NCI-H146 (cell line): ENCODE measurements around the gene NUP210L.
"Not testable (repeated sequence)": the region's sequence is repeated elsewhere in the genome, so short reads cannot be mapped to it uniquely, and the experiment has no call there.

ENCODE experiments used
- DNase-seq: peaks from one replicate; lab custom pipeline; 2025; lab: John Stamatoyannopoulos, UW

Gene NUP210L

DNA sequence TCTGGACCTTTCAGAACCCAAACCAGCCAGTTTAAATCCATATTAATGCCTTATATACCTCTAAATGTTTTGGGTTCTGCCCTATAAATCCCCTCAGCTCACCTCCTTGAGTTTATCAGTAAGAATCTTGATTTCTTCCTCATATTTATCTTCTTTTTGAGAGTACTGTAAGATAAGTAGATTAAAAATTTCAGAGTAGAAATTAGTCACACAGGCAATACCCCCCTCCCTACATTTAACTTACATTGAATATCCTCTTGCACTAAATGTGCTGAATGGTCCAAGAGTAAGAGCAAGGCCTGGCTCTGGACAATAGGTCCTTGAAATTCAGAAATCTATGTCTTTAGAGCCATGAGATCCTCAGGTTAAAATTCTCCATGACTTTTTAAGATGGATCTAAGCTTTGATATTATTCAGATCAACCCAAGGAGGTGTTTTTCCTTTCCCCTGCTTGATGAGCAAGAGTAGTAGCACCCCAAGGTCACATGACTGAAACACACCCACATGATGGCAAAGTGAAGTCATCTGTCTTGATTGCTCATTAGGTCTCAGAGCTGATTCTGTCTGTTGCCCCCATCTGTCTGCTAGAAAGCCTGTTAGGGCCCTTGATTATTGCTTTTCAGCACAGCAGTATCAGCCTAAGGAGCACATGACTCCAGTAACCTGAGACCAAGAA, 15.8 kb upstream of the NUP210L start:
- DNase-seq, result no peak

DNA sequence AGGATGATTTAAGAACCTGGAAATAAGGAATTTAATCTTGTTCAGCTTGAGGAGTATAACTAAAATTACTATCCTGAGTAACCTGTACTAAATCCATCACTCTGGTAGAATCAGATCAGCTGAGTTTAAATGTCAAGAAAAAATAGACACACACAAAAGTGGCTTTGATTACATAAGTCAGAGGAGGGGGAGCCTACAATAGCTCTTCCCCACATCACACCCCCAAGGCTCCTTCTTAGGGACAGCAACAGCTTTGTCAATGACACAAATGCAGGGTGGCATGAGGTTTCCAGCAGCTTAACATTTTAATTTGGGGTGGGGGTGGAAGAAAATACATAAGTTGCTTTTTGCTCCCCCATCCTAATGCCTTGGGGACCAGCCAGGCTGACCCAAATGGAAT, 12.6 kb upstream of the NUP210L start:
- DNase-seq, result no peak

DNA sequence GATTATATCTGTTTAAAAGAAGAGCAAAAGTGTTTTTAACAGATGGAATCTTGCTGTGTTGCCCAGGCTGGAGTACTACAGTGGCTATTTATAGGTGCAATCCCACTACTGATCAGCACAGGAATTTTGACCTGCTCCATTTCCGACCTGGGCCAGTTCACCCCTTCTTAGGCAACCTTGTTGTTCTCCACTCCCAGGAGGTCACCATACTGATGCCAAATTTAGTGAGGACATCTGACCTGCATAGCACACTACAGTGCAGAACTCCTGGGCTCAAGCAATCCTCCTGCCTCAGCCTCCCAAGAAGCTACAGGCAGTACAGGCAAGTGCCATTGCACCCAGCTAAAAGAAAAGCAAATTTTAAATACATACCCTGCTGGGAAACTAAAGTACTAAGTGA, 11.3 kb upstream of the NUP210L start:
- DNase-seq, result no peak

DNA sequence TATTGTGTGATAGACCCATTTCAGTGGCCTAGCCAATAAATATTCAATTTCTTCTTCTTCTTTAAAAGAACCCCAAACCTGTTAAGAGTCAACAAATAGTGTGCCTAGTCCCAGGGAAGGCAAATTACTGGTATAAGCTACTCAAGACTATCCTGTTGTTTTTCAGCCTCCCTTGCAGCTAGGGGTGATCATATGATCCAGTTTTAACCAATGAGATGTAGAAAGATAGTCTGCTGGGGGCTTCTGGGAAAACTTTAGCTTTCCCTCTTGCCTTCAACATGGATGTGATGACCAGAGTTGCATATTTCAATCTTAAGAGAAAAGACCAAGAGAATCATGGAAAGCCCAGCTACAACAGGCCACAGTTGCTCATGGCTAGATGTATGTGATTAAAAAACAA, 4.7 kb upstream of the NUP210L start:
- DNase-seq, result no peak

DNA sequence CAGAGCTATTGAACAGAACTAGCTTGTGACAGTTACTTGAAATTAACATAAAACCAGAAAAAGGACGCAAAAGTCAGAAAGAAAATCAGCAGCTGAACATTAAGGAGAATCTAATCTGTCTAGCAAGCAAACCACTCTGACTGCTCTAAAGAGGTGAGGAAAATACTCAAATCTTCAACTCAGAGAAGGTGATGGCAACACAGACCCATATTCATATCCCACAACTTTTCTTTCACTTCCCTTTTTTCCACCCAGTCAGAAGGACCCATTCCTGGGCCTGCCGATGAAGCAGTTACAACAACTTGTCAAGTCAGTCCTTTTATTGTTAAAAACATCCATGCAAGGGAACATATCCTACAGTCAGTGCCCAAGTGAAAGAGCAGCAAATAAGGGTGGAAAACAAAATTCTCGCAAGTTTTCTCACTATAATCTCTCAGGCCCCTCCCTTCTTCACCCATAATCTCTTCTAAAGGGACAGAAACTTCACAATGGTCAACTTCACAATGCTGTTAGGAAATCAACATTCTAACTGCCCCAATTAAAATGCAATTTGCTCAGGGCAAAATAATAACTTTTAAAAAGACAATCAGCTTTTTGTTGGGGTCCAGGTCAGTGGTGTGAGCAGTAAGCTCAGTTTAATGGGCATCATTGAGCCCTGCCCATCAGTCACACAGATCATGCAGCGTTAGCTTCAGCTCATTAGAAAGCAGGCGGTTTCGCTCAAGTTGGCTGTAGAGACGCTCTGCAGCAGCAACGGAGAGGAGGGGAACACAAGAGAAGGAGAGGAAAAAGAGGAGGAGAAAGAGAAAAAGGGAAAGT, 3.6 kb upstream of the NUP210L start:
- DNase-seq, result no peak

DNA sequence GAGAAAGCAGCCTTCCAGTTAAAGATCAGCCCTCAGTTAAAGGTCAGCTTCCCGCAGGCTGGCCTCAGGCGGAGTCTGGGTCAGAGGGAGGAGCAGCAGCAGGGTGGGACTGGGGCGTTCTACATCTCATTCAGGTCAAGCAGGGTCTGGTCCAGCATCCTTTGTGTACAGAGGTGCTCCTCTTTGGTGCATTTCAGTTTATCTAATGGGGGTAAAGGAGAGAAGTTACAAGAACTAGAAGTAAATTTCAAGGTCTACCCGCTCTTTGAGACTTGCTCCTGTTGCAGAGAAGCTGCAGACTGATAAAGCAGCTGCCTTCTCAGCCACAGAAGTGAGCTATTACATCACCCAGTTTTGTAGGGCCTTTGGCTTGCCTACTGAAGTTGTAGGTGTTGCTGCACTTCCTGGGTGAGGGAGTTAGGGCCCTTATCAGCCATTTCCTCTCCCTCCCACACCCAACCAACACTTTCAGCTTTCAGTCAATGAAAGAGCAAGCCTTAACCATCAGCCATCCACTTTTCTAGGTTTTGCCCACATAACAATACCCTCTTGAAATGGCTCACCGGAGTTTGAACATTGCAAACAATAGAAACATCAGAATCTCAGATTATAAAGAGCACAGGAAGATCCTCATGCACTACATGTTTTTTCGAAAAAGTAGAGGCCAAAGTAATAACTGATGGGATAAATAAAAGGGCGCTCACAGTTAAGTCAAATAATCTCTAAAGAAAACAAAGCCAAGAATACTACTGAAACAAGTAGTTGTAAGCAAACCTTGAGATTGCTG, 2.8 kb upstream of the NUP210L start:
- no peak for DNase-seq

DNA sequence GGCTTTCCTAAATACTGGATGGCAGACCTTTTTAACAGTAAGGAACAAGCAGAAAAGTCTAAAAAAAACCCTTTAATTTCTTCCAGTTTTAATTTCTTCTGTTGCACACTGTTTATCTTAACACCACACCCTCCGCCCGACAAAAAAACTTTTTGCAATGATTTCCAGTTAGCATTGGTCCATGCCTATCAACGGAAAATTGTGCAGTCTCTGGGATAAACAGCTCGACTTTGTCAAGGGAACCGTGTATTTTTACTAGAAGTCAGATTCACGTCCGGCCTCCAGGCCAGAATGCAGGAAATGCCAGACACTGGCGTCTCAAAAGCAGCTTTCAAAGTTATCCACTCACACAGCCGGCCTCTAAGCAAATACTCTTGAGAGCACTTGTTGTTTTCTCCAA, 378 bp upstream of the NUP210L start:
- DNase-seq, result no peak

DNA sequence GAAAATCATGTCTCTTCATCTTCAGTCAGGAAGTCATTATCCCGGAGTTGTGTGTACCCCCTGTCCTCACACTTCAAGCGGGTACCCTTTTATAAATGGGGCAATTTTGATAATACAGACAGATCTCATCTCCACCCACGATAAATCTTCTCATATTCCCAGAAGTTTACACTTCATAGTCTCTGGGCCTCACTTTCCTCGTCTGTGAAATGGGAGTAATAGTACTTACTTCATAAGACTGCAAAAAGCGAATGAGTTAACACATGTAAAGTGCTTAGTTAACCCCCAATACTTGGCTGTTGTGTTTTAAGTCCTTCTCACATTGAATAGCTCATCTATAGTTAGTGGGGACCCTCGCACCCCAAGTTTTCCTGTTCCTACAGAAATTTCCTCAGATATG, 820 bp downstream of the NUP210L start:
- DNase-seq, result no peak

DNA sequence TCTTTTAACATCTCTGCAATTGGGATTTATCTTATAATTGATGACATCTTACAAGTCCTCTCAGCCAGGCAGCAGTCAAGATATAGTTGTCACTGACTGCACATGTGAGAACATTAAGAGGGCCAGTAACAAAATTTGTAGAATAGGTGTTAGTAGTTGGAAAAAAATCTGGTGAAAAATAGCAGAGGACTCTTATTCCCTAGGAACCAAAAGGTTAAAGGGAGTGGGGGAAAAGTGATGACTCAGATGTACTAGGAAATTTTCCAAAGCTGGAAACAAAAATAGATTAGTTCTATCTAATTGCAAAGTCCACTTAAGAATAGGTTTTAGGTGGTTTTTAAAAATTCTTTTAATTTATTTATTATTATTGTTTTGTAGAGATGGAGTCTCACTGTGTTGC, 3.6 kb downstream of the NUP210L start:
- DNase-seq, result no peak

DNA sequence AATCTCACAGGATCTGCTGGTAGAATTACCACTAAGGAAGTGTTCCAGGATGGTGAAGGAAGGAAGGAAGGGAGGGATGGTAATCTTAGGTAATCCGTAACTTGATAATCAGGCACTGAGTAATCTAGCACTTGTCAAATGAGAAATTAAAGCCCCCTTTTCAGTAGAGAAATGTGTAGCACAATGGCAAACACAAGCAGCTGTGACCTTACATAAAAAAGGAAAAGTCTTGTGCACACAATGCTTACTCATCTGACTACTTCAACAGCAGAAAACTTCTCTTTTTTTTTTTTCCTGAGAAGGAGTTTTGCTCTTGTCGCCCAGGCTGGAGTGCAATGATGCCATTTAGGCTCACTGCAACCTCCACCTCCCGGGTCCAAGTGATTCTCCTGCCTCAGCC, 6.1 kb downstream of the NUP210L start:
- no peak for DNase-seq

DNA sequence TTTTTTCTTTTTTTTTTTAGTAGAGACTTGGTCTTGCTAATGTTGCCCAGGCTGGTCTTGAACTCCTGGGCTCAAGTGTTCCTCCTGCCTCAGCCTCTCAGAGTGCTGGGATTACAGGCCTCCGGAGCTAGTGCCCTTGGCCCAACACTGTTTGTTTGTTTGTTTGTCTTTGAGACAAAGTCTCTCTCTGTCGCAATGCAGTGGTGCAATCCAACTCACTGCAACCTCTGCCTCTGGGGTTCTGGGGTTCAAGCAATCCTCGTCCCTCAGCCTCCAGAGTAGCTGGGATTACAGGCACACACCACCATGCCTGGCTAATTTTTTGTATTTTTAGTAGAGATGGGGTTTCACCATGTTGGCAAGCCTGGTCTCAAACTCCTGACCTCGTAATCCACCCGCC, 7.4 kb downstream of the NUP210L start:
- DNase-seq, result not testable (repeated sequence)

DNA sequence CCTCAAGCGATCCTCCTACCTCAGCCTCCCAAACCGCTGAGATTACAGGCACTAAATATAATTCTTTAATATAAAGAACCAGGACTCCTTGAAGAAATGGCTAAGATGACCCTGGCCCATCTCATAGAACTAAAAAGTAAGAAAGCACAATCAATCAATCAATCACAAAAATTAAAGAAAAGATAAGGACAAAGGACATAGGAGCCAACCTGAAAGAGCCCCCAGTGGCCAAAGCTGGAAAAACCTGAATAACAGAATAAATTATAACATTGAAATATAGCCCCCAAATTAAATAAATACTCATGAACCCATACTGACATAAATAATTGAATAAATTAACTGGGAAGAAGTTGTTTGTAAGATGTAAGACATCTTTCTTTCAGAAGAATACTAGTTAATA, 8.9 kb downstream of the NUP210L start:
- DNase-seq, result no peak

DNA sequence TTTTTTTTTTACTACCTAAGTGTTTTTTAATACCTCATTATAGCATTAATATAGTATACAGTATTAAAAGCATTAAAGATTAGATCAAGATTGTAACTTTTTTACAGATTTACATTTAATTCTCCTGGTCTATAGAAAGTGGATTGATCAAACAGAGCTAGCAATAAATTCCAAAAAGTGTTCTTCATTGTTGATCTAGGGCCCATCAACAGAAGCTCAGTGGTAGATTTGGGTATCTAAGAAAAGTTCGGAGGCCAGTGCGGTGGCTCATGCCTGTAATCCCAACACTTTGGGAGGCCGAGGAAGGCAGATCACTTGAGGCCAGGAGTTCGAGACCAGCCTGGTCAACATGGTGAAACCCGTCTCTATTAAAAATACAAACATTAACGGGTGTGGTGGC, 12.5 kb downstream of the NUP210L start:
- DNase-seq, result no peak

DNA sequence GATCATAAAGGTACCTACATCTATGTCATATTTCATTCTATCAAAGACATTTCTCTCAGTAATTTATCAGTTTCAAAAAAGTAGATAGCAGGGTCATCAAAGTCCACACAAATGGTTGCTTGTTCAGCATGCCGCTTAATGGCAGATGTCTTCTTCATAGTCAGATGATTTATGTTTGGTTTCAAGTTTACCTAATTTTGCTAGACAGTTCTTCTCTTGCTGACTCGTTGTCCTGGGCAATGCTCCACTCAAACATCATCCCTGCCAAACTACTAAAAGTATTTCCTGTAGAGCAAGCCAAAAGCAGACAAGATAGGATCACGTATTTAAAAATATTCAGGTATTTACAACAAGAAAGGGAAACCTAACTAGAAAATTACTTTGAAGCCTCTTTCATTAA, 13.6 kb downstream of the NUP210L start:
- no peak for DNase-seq

DNA sequence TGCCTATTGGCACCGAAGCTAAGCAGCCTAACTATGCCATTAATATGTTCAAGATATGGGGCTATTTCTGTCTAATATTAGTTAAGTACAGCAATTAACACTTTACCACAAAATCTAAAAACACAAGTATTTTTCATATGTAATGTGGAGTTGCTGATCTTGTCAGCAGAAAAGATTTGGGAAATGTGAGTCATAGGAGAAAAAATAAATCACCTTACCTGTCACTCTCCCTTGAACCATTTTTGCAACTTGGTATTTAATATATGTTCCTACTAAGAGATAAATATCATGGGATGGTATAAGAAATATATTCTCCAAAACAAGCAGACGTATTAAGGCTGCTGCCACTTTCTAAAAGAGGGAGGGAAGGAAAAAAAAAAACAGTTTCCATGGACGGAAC, 17.0 kb downstream of the NUP210L start:
- no peak for DNase-seq

DNA sequence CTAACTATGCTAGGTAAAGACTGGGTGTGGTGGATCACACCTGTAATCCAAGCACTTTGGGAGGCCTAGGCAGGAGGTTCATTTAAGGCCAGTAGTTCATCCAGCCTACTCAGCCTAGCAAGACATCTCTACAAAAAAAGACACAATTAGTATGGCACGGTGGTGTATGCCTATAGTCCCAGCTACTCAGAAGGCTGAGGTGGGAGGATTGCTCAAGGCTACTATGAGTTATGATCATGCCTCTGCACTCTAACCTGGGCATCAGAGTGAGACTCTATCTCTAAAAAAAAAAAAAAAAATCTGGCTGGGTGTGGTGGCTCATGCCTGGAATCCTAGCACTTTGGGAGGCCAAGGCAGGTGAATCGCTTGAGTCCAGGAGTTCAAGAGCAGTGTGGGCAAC, 21.6 kb downstream of the NUP210L start:
- no peak for DNase-seq

DNA sequence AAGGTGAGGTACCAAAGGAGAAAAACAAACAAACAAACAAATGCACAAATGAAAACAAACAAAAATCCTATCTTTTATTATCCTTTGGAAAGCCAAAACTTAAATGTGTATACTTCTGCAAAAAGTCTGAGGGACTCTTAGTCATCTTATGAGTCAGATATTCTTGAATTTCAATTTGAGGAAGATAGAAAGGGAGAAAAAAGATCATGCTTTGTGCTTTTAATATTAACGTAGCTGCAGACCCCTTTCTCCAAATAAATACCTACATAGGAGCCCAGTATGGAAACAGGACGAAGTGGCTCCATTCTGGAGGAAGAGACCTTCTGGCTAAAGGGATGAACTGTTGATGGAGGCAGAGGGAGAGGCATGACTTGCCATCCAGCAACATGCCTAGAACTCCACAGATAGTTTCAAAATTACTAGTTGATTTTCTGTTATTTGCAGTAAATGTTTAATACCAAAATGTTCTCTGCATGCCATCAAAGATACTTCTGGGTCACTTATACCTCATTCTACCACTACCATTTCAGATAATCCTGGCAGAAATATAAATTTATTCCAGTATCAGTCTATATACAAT, 25.4 kb downstream of the NUP210L start:
- DNase-seq, result no peak

DNA sequence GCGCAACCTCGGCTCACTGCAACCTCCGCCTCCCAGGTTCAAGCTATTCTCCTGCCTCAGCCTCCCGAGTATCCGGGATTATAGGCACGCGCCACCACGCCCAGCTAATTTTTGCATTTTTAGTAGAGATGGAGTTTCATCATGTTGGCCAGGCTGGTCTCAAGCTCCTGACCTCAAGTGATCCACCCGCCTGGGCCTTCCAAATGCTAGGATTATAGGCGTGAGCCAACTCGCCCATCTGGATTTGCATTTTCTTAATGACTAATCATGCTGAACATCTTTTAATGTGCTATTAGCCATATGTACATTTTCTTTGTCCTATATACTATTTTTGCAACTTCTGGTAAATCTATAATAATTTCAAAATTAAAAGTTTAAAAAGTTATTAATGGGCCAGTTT, 31.7 kb downstream of the NUP210L start:
- DNase-seq, result not testable (repeated sequence)

DNA sequence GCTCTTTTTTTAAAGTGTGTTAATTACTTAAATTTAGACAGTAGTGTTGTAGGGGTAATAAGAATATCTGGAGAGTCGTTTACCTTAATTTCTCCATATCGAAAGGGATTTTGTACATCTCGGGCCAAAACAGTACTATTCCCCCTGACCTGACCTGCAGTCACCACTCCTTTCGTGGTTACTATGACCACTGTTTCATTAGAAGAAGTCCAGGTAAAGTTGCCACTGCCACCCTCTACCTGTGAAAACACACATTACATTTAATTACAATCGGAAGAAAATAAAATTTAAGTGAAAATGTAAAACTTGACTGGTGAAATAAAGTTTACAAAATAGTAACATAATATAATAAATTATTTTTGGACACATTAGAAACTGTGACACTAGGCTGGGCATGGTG, 37.2 kb downstream of the NUP210L start:
- DNase-seq, result no peak

DNA sequence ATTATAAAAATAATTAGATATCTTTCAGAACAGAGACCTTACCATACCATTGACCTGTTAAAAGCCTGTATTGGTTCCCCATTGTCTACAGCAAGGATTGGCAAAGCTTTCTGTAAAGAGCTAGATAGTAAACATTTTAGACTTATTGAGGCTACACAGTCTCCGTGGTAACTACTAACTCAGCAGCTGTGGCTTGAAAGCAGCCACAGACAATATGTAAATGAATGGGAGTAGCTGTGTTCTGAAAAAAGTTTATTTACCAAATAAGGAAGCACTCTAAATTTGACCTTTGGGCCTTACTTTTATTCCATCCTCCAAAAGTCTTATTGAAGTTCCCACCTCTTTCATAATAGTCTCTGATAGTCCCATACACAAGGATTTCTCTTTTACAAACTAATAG, 39.7 kb downstream of the NUP210L start:
- no peak for DNase-seq

DNA sequence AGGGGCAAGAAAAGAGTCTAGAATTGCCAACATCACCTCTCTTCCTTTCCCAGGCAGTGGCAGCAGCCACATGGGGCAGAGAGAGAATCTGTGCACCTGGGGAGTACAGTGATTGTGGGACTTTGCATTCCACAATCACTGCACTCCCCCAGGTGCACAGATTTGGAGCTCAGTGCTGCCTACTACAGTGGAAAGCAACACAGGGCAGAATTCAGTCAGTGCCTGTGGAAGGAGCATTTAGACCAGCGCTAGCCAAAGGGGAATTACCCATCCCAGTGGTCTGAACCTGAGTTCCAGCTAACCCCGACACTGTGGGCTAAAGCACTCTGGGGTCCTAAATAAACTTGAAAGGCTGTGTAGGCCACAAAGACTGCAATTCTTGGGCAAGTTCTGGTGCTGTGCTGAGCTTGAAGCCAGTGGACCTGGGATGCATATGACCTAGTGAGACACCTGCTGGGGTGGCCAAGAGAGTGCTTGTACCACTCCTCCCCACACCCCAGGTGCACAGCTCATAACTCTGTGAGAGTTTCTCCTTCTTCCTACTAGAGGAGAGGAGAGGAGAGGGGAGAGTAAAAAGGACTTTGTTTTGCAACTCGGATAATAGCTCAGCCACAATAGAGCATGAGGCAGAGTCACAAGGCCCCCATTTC, 50.3 kb downstream of the NUP210L start:
- no peak for DNase-seq

DNA sequence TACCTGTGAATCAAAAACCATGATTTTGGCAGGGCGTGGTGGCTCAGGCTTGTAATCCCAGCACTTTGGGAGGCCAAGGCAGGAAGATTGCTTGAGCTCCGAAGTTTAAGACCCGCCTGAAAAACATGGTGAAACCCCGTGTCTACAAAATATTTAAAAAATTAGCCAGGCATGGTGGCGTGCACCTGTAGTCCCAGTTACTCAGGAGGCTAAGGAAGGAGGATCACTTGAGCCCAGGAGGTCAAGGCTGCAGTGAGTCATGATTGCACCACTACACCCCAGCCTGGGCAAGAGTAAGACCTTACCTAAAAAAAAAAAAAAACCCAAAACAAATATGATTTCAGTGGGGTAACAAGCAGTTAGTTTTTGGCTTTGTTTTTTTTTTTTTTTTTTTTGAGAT, 54.7 kb downstream of the NUP210L start:
- DNase-seq, result not testable (repeated sequence)
